Astrocyte of the cerebellum (primary cell): ENCODE measurements around the gene KCNE4.

Experiments
- DNase-seq: peaks from one replicate; pipeline ENCODE4 v3.0.0-alpha.2; 2011; ENCODE audit warnings: low read depth
- H3K4me3 ChIP-seq: 2 replicates; pipeline ENCODE4 v1.5.1; 2011; ENCODE audit warnings: mild to moderate bottlenecking, low read depth, low read length, moderate library complexity
- in situ Hi-C: cut with HindIII; loops from 2 replicates; pipeline ENCODE4 v1.10.0; 2017; ENCODE audit warnings: low sequenced_read_pairs
- TF ChIP-seq, protein P1 (sequence below): IDR thresholded peaks from 2 replicates; pipeline ENCODE4 v1.5.1; 2012; ENCODE audit warnings: low read length, low read depth, moderate library complexity, mild to moderate bottlenecking; ENCODE audit errors: missing control alignments

Gene KCNE4

DNA sequence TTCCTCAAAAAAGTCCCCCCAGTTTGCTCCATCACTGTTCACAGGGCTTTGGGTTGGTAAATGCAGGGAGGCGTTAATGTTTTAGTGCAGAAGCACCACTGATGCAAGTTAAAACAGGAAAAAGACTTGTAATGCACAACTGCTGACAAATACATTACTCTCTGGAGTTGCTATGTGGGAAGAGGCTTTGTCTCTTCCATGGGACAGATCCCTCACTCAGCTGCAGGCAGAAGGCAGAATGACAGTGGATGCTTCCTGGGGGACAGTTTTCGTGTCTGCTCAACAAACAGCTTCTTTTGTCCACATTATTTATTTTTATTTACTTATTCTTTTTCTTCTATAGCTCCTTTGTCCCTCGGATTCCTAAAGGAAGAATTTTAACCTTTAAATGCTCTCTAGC lies 22.7 kb upstream of the KCNE4 start:
- H3K4me3 ChIP-seq = no peak overlapping the region
- in situ Hi-C loops = no loop called here
- TF ChIP-seq, protein P1, sequence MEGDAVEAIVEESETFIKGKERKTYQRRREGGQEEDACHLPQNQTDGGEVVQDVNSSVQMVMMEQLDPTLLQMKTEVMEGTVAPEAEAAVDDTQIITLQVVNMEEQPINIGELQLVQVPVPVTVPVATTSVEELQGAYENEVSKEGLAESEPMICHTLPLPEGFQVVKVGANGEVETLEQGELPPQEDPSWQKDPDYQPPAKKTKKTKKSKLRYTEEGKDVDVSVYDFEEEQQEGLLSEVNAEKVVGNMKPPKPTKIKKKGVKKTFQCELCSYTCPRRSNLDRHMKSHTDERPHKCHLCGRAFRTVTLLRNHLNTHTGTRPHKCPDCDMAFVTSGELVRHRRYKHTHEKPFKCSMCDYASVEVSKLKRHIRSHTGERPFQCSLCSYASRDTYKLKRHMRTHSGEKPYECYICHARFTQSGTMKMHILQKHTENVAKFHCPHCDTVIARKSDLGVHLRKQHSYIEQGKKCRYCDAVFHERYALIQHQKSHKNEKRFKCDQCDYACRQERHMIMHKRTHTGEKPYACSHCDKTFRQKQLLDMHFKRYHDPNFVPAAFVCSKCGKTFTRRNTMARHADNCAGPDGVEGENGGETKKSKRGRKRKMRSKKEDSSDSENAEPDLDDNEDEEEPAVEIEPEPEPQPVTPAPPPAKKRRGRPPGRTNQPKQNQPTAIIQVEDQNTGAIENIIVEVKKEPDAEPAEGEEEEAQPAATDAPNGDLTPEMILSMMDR = no peak
- no peak for DNase-seq

DNA sequence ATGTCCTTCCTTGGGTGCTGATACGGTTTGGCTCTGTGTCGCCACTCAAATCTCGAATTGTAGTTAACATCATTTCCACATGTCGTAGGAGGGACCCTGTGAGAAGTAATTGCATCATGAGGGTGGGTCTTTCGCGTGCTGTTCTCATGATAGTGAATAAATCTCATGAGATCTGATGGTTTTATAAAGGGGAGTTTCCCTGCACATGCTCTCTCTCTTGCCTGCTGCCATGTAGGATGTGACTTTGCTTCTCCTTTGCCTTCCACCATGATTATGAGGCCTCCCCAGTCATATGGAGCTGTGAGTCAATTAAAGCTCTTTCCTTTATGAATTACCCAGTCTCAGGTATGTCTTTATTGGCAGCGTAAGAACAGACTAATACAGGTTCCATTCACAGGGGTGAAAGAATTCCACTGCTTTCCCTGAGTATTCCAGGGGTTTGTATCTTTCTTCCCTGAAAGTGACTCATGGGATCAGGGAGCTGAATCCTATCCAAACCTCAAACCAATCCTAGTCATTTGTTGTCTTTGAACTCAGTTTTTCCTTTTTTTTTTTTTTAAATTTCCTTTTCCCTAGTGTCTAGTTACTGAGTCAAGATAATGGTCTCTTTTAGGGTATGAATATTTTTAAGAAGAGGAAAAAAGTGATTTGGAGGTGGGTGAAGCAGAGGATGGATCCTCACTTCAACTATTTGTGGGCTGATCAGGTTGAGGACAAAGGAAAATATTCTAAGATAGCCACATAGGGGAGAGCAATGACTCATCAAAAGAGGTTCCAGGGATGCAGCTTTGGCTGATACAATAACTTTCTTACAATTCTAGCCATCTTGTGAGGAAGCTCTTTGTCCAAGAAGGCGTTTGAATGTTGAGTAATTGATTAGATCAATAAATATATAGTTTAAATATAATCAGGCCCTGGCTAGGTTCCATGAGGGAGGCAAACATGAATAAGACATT lies 19.5 kb upstream of the KCNE4 start:
- in situ Hi-C loops = no loop called here
- no peak for DNase-seq
- H3K4me3 ChIP-seq = no peak overlapping the region
- TF ChIP-seq, protein P1 = no peak

DNA sequence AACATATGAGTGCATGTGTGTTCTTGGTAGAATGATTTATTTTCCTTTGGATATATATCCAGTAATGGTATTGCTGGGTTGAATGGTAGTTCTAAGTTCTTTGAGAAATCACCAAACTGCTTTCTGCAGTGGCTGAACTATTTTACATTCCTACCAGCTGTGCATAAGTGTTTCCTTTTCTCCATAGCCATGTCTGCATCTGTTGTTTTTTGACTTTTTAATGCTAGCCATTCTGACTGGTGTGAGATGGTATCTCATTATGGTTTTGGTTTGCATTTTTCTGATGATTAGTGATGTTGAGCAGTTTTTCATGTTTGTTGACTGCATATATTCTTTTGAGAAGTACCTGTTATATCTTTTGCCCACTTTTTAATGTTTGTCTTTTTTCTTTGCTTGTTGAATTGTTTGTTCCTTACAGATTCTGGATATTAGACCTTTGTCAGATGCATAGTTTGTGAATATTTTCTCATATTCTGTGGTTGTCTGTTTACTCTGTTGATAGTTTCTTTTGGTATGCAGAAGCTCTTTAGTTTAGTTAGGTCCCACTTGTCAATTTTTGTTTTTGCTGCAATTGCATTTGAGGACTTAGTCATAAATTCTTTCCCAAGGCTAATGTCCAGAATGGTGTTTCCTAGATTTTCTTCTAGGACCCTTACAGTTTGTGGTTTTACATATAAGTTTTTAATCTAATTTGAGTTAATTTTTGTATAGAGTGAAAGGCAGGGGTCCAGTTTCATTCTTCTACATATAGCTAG lies 17.6 kb upstream of the KCNE4 start:
- no peak for DNase-seq
- TF ChIP-seq, protein P1 = no peak
- in situ Hi-C loops = no loop called here
- no peak overlapping the region for H3K4me3 ChIP-seq

DNA sequence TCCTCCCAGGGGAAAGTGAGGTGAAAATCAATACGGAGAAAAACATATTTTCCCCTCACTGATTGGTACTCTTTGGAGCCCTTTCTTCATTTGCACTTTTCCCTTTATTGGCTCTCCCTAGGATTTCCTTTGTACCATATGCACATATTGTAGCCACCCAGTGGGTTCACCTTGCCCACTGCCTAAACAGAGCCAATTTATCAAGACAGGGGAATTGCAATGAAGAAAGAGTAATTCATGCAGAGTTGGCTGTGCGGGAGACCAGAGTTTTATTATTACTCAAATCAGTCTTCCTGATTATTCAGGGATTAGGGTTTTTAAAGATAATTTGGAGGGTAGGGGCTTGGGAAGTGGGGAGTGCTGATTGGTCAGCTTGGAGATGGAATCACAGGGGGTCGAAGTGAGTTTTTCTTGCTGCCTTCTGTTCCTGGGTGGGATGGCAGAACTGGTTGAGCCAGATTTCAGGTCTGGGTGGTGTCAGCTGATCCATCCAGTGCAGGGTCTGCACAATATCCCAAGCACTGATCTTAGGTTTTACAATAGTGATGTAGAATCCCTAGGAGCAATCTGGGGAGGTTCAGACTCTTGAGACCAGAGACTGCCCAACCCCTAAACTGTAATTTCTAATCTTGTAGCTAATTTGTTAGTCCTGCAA lies 15.1 kb upstream of the KCNE4 start:
- in situ Hi-C loops = no loop called here
- DNase-seq = no peak
- TF ChIP-seq, protein P1 = no peak
- H3K4me3 ChIP-seq = no peak overlapping the region

- TF ChIP-seq, protein P1 = no peak
- no peak overlapping the region for H3K4me3 ChIP-seq
- in situ Hi-C loops = no loop called here
- DNase-seq = no peak
Measured at GRCh38 chr2:223037445-223037800, 14.6 kb upstream of the KCNE4 start.

DNA sequence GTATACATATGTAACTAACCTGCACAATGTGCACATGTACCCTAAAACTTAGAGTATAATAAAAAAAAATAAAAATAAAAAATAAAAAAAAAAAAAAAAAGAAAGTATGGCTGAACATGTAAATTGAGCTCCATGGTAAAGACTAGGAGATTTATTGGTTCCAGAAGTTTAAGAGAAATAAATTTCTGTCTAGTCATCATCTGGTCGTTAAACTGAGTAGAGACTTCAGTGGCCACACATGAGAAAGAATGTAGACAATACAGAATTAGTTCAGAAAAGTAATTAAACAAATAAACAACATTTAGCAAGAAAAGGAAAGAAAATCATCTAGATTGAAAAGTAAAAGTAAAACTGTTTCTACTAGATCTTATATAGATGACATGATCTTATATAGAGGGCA lies 12.4 kb upstream of the KCNE4 start:
- no peak for DNase-seq
- no peak overlapping the region for H3K4me3 ChIP-seq
- TF ChIP-seq, protein P1 = no peak
- in situ Hi-C loops = no loop called here
